MCF 10A (cell line): ENCODE results near the gene RNF11. TPM values are rescaled to one million over a fixed set of nuclear protein-coding genes. Genes with fewer than 3 reads are reported as not detected.
A peak's percentile ranks its signal among the peaks of the same experiment; 100 is the strongest.

Experiments used
- BruUV-seq: library from RNA; stranded (reverse); fragments of 400-500 nt; replicated peaks from 2 replicates; lab custom pipeline; 2021; lab: Mats Ljungman, UMichigan
- CTCF ChIA-PET: fragments of 300-600 bp; sonication (Branson Sonifier 250); formaldehyde crosslinking; extraction: SDS; loops from one replicate; lab custom pipeline; 2021; ENCODE audit warnings: antibody characterized with exemption, inconsistent platforms; lab: Yijun Ruan, JAX
- POLR2A ChIA-PET: fragments of 300-600, 350-650 bp; sonication (Branson Sonifier 250); formaldehyde crosslinking; extraction: SDS; loops from one replicate; lab custom pipeline; 2020; ENCODE audit warnings: antibody characterized with exemption, inconsistent platforms; lab: Yijun Ruan, JAX
- DNase-seq: peaks from one replicate; pipeline ENCODE4 v3.0.0-alpha.2; 2018; ENCODE audit not compliant: unreplicated experiment
- H3K27ac Mint-ChIP-seq: one replicate; pipeline ENCODE4 v1.8.0; 2022; ENCODE audit warnings: mild to moderate bottlenecking, low read depth, mixed read lengths; ENCODE audit not compliant: unreplicated experiment
- H3K27me3 Mint-ChIP-seq: one replicate; pipeline ENCODE4 v1.8.0; 2022; ENCODE audit warnings: mixed read lengths; ENCODE audit not compliant: insufficient read depth, unreplicated experiment
- H3K36me3 Mint-ChIP-seq: one replicate; pipeline ENCODE4 v1.8.0; 2022; ENCODE audit warnings: mild to moderate bottlenecking, moderate library complexity, mixed read lengths; ENCODE audit not compliant: insufficient read depth, unreplicated experiment
- H3K4me1 Mint-ChIP-seq: one replicate; pipeline ENCODE4 v1.8.0; 2022; ENCODE audit warnings: mixed read lengths; ENCODE audit not compliant: insufficient read depth, unreplicated experiment
- H3K4me3 Mint-ChIP-seq: one replicate; pipeline ENCODE4 v1.8.0; 2022; ENCODE audit warnings: mild to moderate bottlenecking, moderate library complexity, mixed read lengths; ENCODE audit not compliant: unreplicated experiment
- H3K9me3 Mint-ChIP-seq: one replicate; pipeline ENCODE4 v1.8.0; 2022; ENCODE audit warnings: mixed read lengths; ENCODE audit not compliant: unreplicated experiment
- intact Hi-C: fragments of 100-400 bp; cut with micrococcal nuclease; formaldehyde crosslinking; loops from 2 replicates; pipeline ENCODE4 v1.14.1; 2022
- total RNA-seq: library from RNA; stranded (reverse); gene quantifications from 2 replicates; pipeline ENCODE4 v1.2.3, GENCODE V29; 2022
- TF ChIP-seq, protein P1 (sequence below): fragments of 200-600 bp; IDR thresholded peaks from one replicate; pipeline ENCODE4 v1.8.0; 2022; ENCODE audit warnings: antibody characterized with exemption, mild to moderate bottlenecking; ENCODE audit not compliant: unreplicated experiment

The RNF11 gene
- total RNA-seq, 1 experiment from 2014 or later = 73.1 TPM

DNA sequence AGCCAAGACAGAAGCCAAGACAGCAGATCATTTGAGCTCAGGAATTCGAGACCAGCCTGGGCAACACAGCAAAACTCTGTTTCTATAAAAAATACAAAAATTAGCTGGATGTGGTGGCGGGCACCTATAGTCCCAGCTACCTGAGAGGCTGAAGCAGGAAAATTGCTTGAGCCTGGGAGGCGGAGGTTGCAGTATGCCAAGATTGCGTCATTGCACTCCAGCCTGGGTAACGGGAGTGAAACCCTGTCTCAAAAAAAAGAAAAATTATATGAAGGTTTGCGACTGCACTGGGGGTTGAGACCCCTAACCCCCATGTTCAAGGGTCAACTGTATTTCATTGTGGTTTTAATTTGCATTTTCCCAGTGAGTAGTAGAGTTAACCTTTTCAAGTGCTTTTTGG is 16.3 kb downstream of the RNF11 start:
- BruUV-seq = no TSS peak
- Mint-ChIP-seq H3K27ac (no peak overlapping the region), H3K36me3 (peaks cover 9% of the 10 kb centered on the region)

DNA sequence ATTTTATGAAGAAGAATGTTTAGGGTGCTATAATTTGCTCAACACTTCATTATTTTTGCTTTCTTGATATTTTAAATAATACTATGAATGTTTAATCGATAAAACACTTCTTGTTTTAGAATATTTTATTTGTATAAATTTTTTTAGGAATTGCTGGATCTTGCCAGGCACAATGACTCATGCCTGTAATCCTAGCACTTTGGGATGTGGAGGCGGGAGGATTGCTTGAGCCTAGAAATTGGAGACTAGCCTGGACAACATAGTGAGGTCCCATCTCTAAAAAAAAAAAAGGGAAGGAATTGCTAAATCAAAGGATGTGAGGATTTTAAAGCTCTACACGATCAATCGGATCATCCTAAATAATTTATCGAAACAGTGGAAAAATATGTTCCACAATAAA is 17.6 kb downstream of the RNF11 start:
- BruUV-seq = no TSS peak
- peaks cover 24% of the 10 kb centered on the region for H3K4me1 Mint-ChIP-seq
- peak; percentile 43 for DNase-seq
- CTCF ChIA-PET = interaction anchor here (0.7 to 4.7 kb wide), 4 partner anchors 10 to 113 kb away, joined by 3 to 19 read pairs (median 11); no protein-coding TSS in a partner anchor
- no peak overlapping the region for H3K4me3 Mint-ChIP-seq
- intact Hi-C loops = no loop called here
- peaks cover 7% of the 10 kb centered on the region for H3K9me3 Mint-ChIP-seq
- H3K27me3 Mint-ChIP-seq = no peaks in the 10 kb centered on the region
- POLR2A ChIA-PET = interaction anchor here (4.4 kb wide), 1 partner anchor 16 kb away, joined by 34 read pairs; the partner anchor contains the start of gene RNF11
- H3K27ac Mint-ChIP-seq = no peak overlapping the region
- H3K36me3 Mint-ChIP-seq = peaks cover 14% of the 10 kb centered on the region
- TF ChIP-seq, protein P1, sequence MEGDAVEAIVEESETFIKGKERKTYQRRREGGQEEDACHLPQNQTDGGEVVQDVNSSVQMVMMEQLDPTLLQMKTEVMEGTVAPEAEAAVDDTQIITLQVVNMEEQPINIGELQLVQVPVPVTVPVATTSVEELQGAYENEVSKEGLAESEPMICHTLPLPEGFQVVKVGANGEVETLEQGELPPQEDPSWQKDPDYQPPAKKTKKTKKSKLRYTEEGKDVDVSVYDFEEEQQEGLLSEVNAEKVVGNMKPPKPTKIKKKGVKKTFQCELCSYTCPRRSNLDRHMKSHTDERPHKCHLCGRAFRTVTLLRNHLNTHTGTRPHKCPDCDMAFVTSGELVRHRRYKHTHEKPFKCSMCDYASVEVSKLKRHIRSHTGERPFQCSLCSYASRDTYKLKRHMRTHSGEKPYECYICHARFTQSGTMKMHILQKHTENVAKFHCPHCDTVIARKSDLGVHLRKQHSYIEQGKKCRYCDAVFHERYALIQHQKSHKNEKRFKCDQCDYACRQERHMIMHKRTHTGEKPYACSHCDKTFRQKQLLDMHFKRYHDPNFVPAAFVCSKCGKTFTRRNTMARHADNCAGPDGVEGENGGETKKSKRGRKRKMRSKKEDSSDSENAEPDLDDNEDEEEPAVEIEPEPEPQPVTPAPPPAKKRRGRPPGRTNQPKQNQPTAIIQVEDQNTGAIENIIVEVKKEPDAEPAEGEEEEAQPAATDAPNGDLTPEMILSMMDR = no peak

More for the DNA sequence above, 16.3 kb downstream of the RNF11 start:
- Mint-ChIP-seq H3K9me3 (peaks cover 7% of the 10 kb centered on the region), H3K4me3 (no peak overlapping the region), H3K4me1 (peaks cover 25% of the 10 kb centered on the region), H3K27me3 (no peaks in the 10 kb centered on the region)
- ChIA-PET CTCF (interaction anchor here (0.7 kb wide), 2 partner anchors 51 to 121 kb away, joined by 3 read pairs; no protein-coding TSS in a partner anchor), POLR2A (interaction anchor here (0.9 to 1.7 kb wide), 3 partner anchors 9 to 15 kb away, joined by 4 to 6 read pairs (median 5); no protein-coding TSS in a partner anchor)
- TF ChIP-seq, protein P1 = no peak
- no peak for DNase-seq
- intact Hi-C loops = no loop called here

DNA sequence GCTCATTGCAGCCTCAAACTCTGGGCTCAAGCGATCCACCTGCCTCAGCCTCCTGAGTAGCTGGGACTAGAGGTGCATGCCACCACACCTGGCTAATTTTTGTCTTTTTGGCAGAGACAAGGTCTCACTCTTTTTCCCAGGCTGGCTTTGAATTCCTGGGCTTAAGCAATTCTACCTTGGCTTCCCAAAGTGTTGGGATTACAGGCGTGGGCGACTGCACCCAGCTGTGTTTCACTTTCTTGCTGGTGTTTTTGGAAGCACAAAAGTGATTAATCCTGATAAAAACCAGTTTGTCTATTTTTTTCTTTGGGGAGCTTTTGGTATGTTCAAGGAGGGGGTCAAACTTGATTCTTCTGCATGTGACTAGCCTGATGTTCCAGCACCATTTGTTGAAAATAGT is 19.3 kb downstream of the RNF11 start:
- Mint-ChIP-seq H3K4me1 (peaks cover 18% of the 10 kb centered on the region), H3K27ac (peak overlapping the region; percentile 7), H3K9me3 (peaks cover 7% of the 10 kb centered on the region), H3K36me3 (peaks cover 16% of the 10 kb centered on the region), H3K4me3 (no peak overlapping the region), H3K27me3 (no peaks in the 10 kb centered on the region)
- POLR2A ChIA-PET = interaction anchor here (0.6 to 4.4 kb wide), 8 partner anchors 9 to 42 kb away, joined by 3 to 34 read pairs (median 4); partner anchors contain the start of gene RNF11
- CTCF ChIA-PET = interaction anchor here (0.9 to 4.7 kb wide), 4 partner anchors 11 to 41 kb away, joined by 3 to 19 read pairs (median 4); no protein-coding TSS in a partner anchor
- TF ChIP-seq, protein P1 = no peak
- no TSS peak for BruUV-seq
- peak; percentile 66 for DNase-seq
- intact Hi-C loops = no loop called here

DNA sequence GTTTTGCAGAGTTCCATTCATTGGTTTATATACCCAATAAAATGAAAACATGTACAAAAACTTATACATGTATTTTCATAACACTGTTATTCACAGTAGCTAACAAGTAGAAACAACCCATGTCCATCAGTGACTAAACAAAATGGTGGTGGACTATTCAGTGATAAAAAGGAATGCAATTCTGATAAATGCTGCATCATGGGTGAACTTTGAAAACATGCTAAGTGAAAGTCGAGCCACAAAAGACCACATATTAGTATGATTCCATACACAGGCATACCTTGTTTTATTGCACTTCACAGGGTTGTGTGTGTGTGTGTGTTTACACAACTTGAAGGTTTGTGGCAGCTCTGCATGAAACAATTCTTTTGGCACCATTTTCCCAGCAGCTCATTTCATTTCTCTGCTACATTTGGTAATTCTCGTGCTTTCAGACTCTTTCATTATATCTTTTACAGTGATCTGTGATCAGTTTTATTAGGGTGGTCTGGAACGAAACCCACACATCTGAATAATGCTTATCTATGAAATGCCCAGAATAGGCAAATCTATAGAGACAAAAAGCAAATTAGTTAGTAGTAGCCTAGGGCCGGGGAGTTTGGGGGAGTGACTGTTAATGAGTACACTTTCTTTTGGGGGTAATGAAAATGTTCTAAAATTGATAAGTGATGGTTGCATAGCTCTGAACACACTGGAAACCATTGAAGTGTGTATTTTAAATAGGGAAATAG is 27.2 kb downstream of the RNF11 start:
- no TSS peak for BruUV-seq
- H3K9me3 Mint-ChIP-seq = no peaks in the 10 kb centered on the region
- ChIA-PET CTCF (interaction anchor here (0.5 to 3.0 kb wide), 2 partner anchors 13 to 34 kb away, joined by 3 to 9 read pairs; no protein-coding TSS in a partner anchor), POLR2A (interaction anchor here (5.0 kb wide), 1 partner anchor 27 kb away, joined by 63 read pairs; the partner anchor contains the start of gene RNF11)
- peaks cover 51% of the 10 kb centered on the region for H3K4me1 Mint-ChIP-seq
- TF ChIP-seq, protein P1 = no peak
- H3K36me3 Mint-ChIP-seq = peaks cover 6% of the 10 kb centered on the region
- intact Hi-C loops = no loop called here
- no peak overlapping the region for H3K27ac Mint-ChIP-seq
- DNase-seq = no peak
- H3K4me3 Mint-ChIP-seq = no peak overlapping the region
- H3K27me3 Mint-ChIP-seq = no peaks in the 10 kb centered on the region
